Liver (tissue), 3 donors: ENCODE measurements around the gene ZDHHC14.

Source experiments
- ATF3 ChIP-seq: IDR thresholded peaks from 2 replicates; pipeline ENCODE4 v1.6.1; 2016; ENCODE audit warnings: antibody characterized with exemption
- CTCF ChIP-seq: fragments of 150-350 bp; IDR thresholded peaks from 2 replicates; pipeline ENCODE4 v1.5.1; 2017; ENCODE audit warnings: improper control_type of control experiment, low read depth, low read length; ENCODE audit not compliant: missing input control
- FOXA1 ChIP-seq: IDR thresholded peaks from 2 replicates; pipeline ENCODE4 v1.6.1; 2016; ENCODE audit warnings: antibody characterized with exemption
- GABPA ChIP-seq, 2 donors: IDR thresholded peaks in 1 of 2; conservative IDR thresholded peaks in 1 of 2; 2 replicates each; pipeline ENCODE4 v1.6.1; 2016; ENCODE audit warnings: antibody characterized with exemption in 2 of 2, mild to moderate bottlenecking in 1 of 2, moderate library complexity in 1 of 2
- RAD21 ChIP-seq, 2 donors: IDR thresholded peaks; 2 replicates each; pipeline ENCODE4 v1.6.1; 2016; ENCODE audit warnings: antibody characterized with exemption in 2 of 2, mild to moderate bottlenecking in 2 of 2
- SP1 ChIP-seq: IDR thresholded peaks from 2 replicates; pipeline ENCODE4 v1.6.1; 2018; ENCODE audit warnings: antibody characterized with exemption, mild to moderate bottlenecking
- TAF1 ChIP-seq: conservative IDR thresholded peaks from 2 replicates; pipeline ENCODE4 v1.6.1; 2016; ENCODE audit warnings: antibody characterized with exemption, mild to moderate bottlenecking
- YY1 ChIP-seq: IDR thresholded peaks from 2 replicates; pipeline ENCODE4 v1.6.1; 2016; ENCODE audit warnings: antibody characterized with exemption, mild to moderate bottlenecking
- ZBTB33 ChIP-seq: IDR thresholded peaks from 2 replicates; pipeline ENCODE4 v1.6.1; 2016; ENCODE audit warnings: antibody characterized with exemption
- TF ChIP-seq, protein P1 (sequence below): IDR thresholded peaks from 2 replicates; pipeline ENCODE4 v1.6.1; 2016; ENCODE audit warnings: antibody characterized with exemption
- donor health status: healthy.
- donor health status: healthy.

GRCh38 chr6:157681041-157681650 is 300.2 kb downstream of the ZDHHC14 start:
- no peak for TF ChIP-seq CTCF
- no peak for TF ChIP-seq ZBTB33
- no peak for TF ChIP-seq YY1
- no peak for TF ChIP-seq GABPA (IDR thresholded peaks at IDR 0.05 in 1 of 2, conservative IDR thresholded peaks at IDR 0.05 in 1 of 2)
- no peak for TF ChIP-seq ATF3
- TF ChIP-seq FOXA1, result no peak
- TF ChIP-seq, protein P1, sequence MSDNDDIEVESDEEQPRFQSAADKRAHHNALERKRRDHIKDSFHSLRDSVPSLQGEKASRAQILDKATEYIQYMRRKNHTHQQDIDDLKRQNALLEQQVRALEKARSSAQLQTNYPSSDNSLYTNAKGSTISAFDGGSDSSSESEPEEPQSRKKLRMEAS, result no peak
- no peak for TF ChIP-seq SP1
- no peak for TF ChIP-seq TAF1
- TF ChIP-seq RAD21 (IDR thresholded peaks at IDR 0.05), result no peak
